MM.1S (cell line): ENCODE data around the gene GLCCI1.
A peak's percentile ranks its signal among the peaks of the same experiment; 100 is the strongest.

Experiments
- DNase-seq: peaks from one replicate; pipeline ENCODE4 v3.0.0-alpha.2; 2015
- H2AFZ ChIP-seq: fragments of 300-600 bp; sonication (generic); 2 replicates; pipeline ENCODE4 v1.6.0; 2016; ENCODE audit warnings: antibody characterized with exemption, low read length
- H3F3A ChIP-seq: fragments of 300-600 bp; sonication (generic); 2 replicates; pipeline ENCODE4 v1.6.1; 2016; ENCODE audit warnings: mild to moderate bottlenecking, antibody characterized with exemption, low read length, moderate library complexity, mixed read lengths; ENCODE audit not compliant: insufficient read depth
- H3K27ac ChIP-seq: fragments of 300-600 bp; sonication (generic); 2 replicates; pipeline ENCODE4 v1.5.1; 2016; ENCODE audit warnings: mild to moderate bottlenecking, low read length
- H3K27me3 ChIP-seq: fragments of 300-600 bp; sonication (generic); replicated peaks from 2 replicates; pipeline ENCODE4 v1.6.0; 2016; ENCODE audit warnings: low read length; ENCODE audit not compliant: insufficient read depth
- H3K36me3 ChIP-seq: fragments of 300-600 bp; sonication (generic); replicated peaks from 2 replicates; pipeline ENCODE4 v1.6.1; 2016; ENCODE audit warnings: mild to moderate bottlenecking, low read length, mixed read lengths; ENCODE audit not compliant: insufficient read depth
- H3K4me1 ChIP-seq: fragments of 300-600 bp; sonication (generic); 2 replicates; pipeline ENCODE4 v1.6.1; 2016; ENCODE audit warnings: low read length, mixed read lengths
- H3K4me2 ChIP-seq: fragments of 300-600 bp; sonication (generic); 2 replicates; pipeline ENCODE4 v1.6.0; 2016; ENCODE audit warnings: low read depth, low read length
- H3K4me3 ChIP-seq: fragments of 300-600 bp; sonication (generic); 2 replicates; pipeline ENCODE4 v1.5.1; 2016; ENCODE audit warnings: low read length, mixed read lengths
- H3K79me2 ChIP-seq: fragments of 300-600 bp; sonication (generic); 2 replicates; pipeline ENCODE4 v1.6.1; 2016; ENCODE audit warnings: mixed run types, low read length, mixed read lengths
- H3K9ac ChIP-seq: fragments of 300-600 bp; sonication (generic); 2 replicates; pipeline ENCODE4 v1.6.1; 2016; ENCODE audit warnings: low read length, mixed read lengths
- H3K9me2 ChIP-seq: fragments of 300-600 bp; sonication (generic); replicated peaks from 2 replicates; pipeline ENCODE4 v1.6.1; 2016; ENCODE audit warnings: mild to moderate bottlenecking, low read length, mixed read lengths; ENCODE audit not compliant: insufficient read depth
- H3K9me3 ChIP-seq: fragments of 300-600 bp; sonication (generic); replicated peaks from 2 replicates; pipeline ENCODE4 v1.6.1; 2016; ENCODE audit warnings: mild to moderate bottlenecking, low read length, mixed read lengths; ENCODE audit not compliant: insufficient read depth
- H4K20me1 ChIP-seq: fragments of 300-600 bp; sonication (generic); 2 replicates; pipeline ENCODE4 v1.6.1; 2016; ENCODE audit warnings: mild to moderate bottlenecking, low read length, moderate library complexity, mixed read lengths; ENCODE audit not compliant: insufficient read depth
- CTCF ChIP-seq: fragments of 300-600 bp; sonication (generic); IDR thresholded peaks from 2 replicates; pipeline ENCODE4 v1.5.1; 2016; ENCODE audit warnings: antibody characterized with exemption, low read length, mixed read lengths
- EZH2 ChIP-seq: fragments of 300-600 bp; sonication (generic); optimal IDR thresholded peaks from 2 replicates; pipeline ENCODE3; 2017; ENCODE audit warnings: low read depth, mild to moderate bottlenecking, antibody characterized with exemption, low read length, mixed read lengths
- EZH2phosphoT487 ChIP-seq: fragments of 300-600 bp; sonication (generic); IDR thresholded peaks from 2 replicates; pipeline ENCODE4 v1.6.1; 2018; ENCODE audit warnings: antibody characterized with exemption, low read length

GLCCI1 gene

GRCh38 chr7:7923818-7924217 lies 44.8 kb upstream of the GLCCI1 start:
- no peaks in the 10 kb centered on the region for H3K79me2 ChIP-seq
- H3F3A ChIP-seq: peaks cover 32% of the 10 kb centered on the region
- H3K4me1 ChIP-seq: peaks cover 55% of the 10 kb centered on the region
- peak overlapping the region; percentile 65 for H3K4me2 ChIP-seq
- no peaks in the 10 kb centered on the region for H3K9me3 ChIP-seq
- no peak overlapping the region for H3K9ac ChIP-seq
- H3K27me3 ChIP-seq: no peaks in the 10 kb centered on the region
- no peaks in the 10 kb centered on the region for H3K36me3 ChIP-seq
- H3K9me2 ChIP-seq: no peaks in the 10 kb centered on the region
- TF ChIP-seq CTCF: no peak
- no peak for TF ChIP-seq EZH2phosphoT487
- no peak for TF ChIP-seq EZH2
- peak overlapping the region; percentile 4; the same call in 1 of the 2 replicates for H3K27ac ChIP-seq
- peak; percentile 29 for DNase-seq
- H3K4me3 ChIP-seq: no peak overlapping the region
- peak overlapping the region; percentile 32 for H2AFZ ChIP-seq
- no peaks in the 10 kb centered on the region for H4K20me1 ChIP-seq

DNA sequence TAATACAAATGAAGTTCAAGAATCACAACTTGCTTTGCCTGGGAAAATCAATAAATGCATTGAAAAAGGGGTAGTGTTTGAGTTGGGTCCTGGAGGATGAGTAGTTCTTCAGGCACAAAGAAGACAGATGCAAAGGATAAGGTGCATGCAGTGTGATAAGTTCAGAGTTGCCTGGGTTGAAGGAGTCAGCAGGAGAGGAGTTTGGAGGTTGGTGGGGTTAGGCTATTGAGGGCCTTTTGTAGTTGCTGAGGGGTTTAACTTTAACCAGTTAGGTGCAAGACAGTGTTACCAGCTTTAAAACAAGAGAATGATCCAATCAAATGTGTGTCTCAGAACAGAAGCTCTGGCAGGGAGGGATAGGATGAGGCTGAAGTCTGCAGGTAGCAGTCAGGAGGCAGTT lies 44.3 kb upstream of the GLCCI1 start:
- Histone ChIP-seq H3K4me3 (no peak overlapping the region), H3K9me3 (no peaks in the 10 kb centered on the region), H3K4me1 (peaks cover 50% of the 10 kb centered on the region), H3K9me2 (no peaks in the 10 kb centered on the region), H3K36me3 (no peaks in the 10 kb centered on the region), H3K27ac (peak overlapping the region; percentile 4; the same call in 1 of the 2 replicates), H4K20me1 (no peaks in the 10 kb centered on the region), H3K27me3 (no peaks in the 10 kb centered on the region), H3F3A (peaks cover 32% of the 10 kb centered on the region), H3K79me2 (no peaks in the 10 kb centered on the region), H3K9ac (no peak overlapping the region), H3K4me2 (peak overlapping the region; percentile 65; the same call in 1 of the 2 replicates), H2AFZ (peak overlapping the region; percentile 32)
- TF ChIP-seq EZH2 (no peak), EZH2phosphoT487 (no peak), CTCF (no peak)
- DNase-seq: no peak

DNA sequence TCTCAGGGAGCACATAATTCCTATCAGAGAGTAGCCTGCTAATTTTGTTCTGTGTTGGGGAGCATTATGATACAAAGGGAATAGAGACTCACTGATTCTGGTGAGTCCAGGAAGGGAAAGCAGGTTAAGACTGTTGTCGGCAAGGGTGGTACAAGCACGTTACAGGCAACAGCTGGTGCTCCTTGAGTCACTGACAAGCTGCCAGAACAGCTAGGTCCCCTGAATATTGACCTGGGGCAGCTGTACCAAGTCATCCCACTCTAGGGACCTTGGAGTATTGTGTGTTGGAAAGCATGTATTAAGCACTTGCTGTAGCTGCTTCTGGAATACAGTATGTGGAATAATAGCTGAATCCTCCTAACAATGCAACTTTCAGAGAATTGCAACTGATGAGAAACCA lies 37.0 kb upstream of the GLCCI1 start:
- Histone ChIP-seq H3K79me2 (no peaks in the 10 kb centered on the region), H3K4me3 (no peak overlapping the region), H3K27me3 (no peaks in the 10 kb centered on the region), H3K9me3 (no peaks in the 10 kb centered on the region), H3K4me2 (no peak overlapping the region), H4K20me1 (no peaks in the 10 kb centered on the region), H3K9ac (no peak overlapping the region), H3K27ac (no peak overlapping the region), H2AFZ (no peak overlapping the region), H3K4me1 (no peaks in the 10 kb centered on the region), H3K9me2 (no peaks in the 10 kb centered on the region), H3K36me3 (no peaks in the 10 kb centered on the region), H3F3A (no peaks in the 10 kb centered on the region)
- no peak for TF ChIP-seq EZH2phosphoT487
- TF ChIP-seq CTCF: no peak
- no peak for TF ChIP-seq EZH2
- DNase-seq: no peak
